Panc1 (cell line): ENCODE results near the gene CNTRL.

ENCODE experiments used
- SIN3A ChIP-seq: IDR thresholded peaks from 2 replicates; pipeline ENCODE4 v1.6.1; 2012; ENCODE audit warnings: low read depth, mild to moderate bottlenecking, low read length, moderate library complexity, borderline replicate concordance; ENCODE audit not compliant: insufficient read depth
- TF ChIP-seq, protein P1 (sequence below): fragments of 450-650 bp; IDR thresholded peaks from 2 replicates; pipeline ENCODE4 v1.5.1; 2017; ENCODE audit warnings: mild to moderate bottlenecking

DNA sequence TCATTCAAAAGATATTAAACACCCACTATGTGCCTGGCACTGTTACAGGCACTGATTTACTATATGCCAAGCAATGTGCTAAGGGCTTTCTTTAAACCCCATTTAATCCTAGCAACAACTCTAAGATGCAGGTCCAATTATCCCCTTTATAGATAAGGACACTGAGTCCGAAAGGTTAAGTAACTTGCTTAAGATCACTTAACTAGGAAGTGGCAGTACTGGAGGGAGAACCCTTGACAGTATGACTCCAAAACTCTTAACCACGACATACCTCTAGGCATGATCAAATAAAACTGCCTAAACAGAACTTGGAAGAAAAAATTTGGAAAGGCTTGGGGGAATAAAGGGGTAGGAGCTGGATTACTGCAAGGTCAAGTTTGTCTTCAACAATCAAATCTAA lies 125.2 kb downstream of the CNTRL start:
- TF ChIP-seq, protein P1, sequence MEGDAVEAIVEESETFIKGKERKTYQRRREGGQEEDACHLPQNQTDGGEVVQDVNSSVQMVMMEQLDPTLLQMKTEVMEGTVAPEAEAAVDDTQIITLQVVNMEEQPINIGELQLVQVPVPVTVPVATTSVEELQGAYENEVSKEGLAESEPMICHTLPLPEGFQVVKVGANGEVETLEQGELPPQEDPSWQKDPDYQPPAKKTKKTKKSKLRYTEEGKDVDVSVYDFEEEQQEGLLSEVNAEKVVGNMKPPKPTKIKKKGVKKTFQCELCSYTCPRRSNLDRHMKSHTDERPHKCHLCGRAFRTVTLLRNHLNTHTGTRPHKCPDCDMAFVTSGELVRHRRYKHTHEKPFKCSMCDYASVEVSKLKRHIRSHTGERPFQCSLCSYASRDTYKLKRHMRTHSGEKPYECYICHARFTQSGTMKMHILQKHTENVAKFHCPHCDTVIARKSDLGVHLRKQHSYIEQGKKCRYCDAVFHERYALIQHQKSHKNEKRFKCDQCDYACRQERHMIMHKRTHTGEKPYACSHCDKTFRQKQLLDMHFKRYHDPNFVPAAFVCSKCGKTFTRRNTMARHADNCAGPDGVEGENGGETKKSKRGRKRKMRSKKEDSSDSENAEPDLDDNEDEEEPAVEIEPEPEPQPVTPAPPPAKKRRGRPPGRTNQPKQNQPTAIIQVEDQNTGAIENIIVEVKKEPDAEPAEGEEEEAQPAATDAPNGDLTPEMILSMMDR = no peak
- TF ChIP-seq SIN3A = no peak
